Smooth muscle cell (in vitro differentiated cells): ENCODE results near the gene TFF2. TPM values are rescaled to one million over a fixed set of nuclear protein-coding genes. Genes with fewer than 3 reads are reported as not detected.

Experiments
- DNase-seq: peaks from one replicate; lab custom pipeline; 2025; ENCODE audit not compliant: unreplicated experiment; lab: John Stamatoyannopoulos, UW
- H2AFZ ChIP-seq: fragments of 200-600 bp; sonication (generic); 2 replicates; pipeline ENCODE4 v1.6.0; 2016; ENCODE audit warnings: antibody characterized with exemption, low read depth, mild to moderate bottlenecking
- H3F3A ChIP-seq: fragments of 200-600 bp; sonication (generic); 2 replicates; pipeline ENCODE4 v1.6.0; 2017; ENCODE audit warnings: antibody characterized with exemption, low read depth
- H3K27ac ChIP-seq: fragments of 200-600 bp; sonication (generic); 2 replicates; pipeline ENCODE4 v1.5.1; 2016; ENCODE audit warnings: low read depth, mild to moderate bottlenecking
- H3K27me3 ChIP-seq: fragments of 200-600 bp; sonication (generic); 2 replicates; pipeline ENCODE4 v1.6.1; 2016; ENCODE audit warnings: low read depth, mild to moderate bottlenecking
- H3K36me3 ChIP-seq: fragments of 200-600 bp; sonication (generic); 2 replicates; pipeline ENCODE4 v1.5.1; 2016; ENCODE audit warnings: low read depth
- H3K4me1 ChIP-seq: fragments of 200-600 bp; sonication (generic); 2 replicates; pipeline ENCODE4 v1.5.1; 2016; ENCODE audit warnings: low read depth
- H3K4me2 ChIP-seq: fragments of 200-600 bp; sonication (generic); 2 replicates; pipeline ENCODE4 v1.6.0; 2016; ENCODE audit warnings: mild to moderate bottlenecking
- H3K4me3 ChIP-seq: fragments of 200-600 bp; sonication (generic); 2 replicates; pipeline ENCODE4 v1.5.1; 2016; ENCODE audit warnings: mild to moderate bottlenecking
- H3K79me2 ChIP-seq: fragments of 200-600 bp; sonication (generic); 2 replicates; pipeline ENCODE4 v1.6.0; 2016; ENCODE audit warnings: low read depth, mild to moderate bottlenecking
- H3K9ac ChIP-seq: fragments of 200-600 bp; sonication (generic); 2 replicates; pipeline ENCODE4 v1.6.0; 2016; ENCODE audit warnings: low read depth
- H3K9me3 ChIP-seq: fragments of 200-600 bp; sonication (generic); replicated peaks from 2 replicates; pipeline ENCODE4 v1.5.1; 2016; ENCODE audit warnings: low read depth
- H4K20me1 ChIP-seq: fragments of 200-600 bp; sonication (generic); 2 replicates; pipeline ENCODE4 v1.6.0; 2016; ENCODE audit warnings: low read depth
- CTCF ChIP-seq: fragments of 200-600 bp; sonication (generic); IDR thresholded peaks from 2 replicates; pipeline ENCODE4 v1.5.1; 2017; ENCODE audit warnings: borderline replicate concordance, mild to moderate bottlenecking, antibody characterized with exemption; ENCODE audit not compliant: insufficient read depth, poor library complexity, severe bottlenecking
- WGBS: methylation state at CpG from one replicate; pipeline ENCODE4 v1.1.7; 2016; ENCODE audit warnings: low lambda C conversion rate; 5-methylcytosine and 5-hydroxymethylcytosine counted together
- polyA plus RNA-seq: library from polyadenylated mRNA; unstranded; fragments of >200 nt; fragmentation: Nextera tagmentation; extraction: Ambion mirVana; gene quantifications from 2 replicates; pipeline ENCODE4 v1.2.1, GENCODE V29; 2016
- total RNA-seq: library from RNA; depleted of rRNA; stranded (reverse); fragments of >200 nt; gene quantifications from 2 replicates; pipeline ENCODE4 v1.2.3, GENCODE V29; 2014

The TFF2 gene
- total and polyA plus RNA-seq, 2 experiments from 2014 or later, result not detected

GRCh38 chr21:42298237-42298636, 52.6 kb downstream of the TFF2 start:
- Histone ChIP-seq H3K27me3 (peaks cover 8% of the 10 kb centered on the region), H3K4me3 (no peak overlapping the region)
- WGBS, result 45% methylated on average over 6 of the region's 6 CpGs

GRCh38 chr21:42297377-42297776, 53.4 kb downstream of the TFF2 start:
- no peak overlapping the region for H3K27ac ChIP-seq
- no peak overlapping the region for H2AFZ ChIP-seq
- no peaks in the 10 kb centered on the region for H3K36me3 ChIP-seq
- H3K27me3 ChIP-seq, result peaks cover 8% of the 10 kb centered on the region
- no peak overlapping the region for H3K4me3 ChIP-seq
- H3K4me2 ChIP-seq, result no peak overlapping the region
- no peaks in the 10 kb centered on the region for H3K79me2 ChIP-seq
- no peak for DNase-seq
- WGBS, result 82% methylated on average over 9 of the region's 9 CpGs
- no peak for TF ChIP-seq CTCF
- H3F3A ChIP-seq, result no peaks in the 10 kb centered on the region
- H3K9ac ChIP-seq, result no peak overlapping the region
- H4K20me1 ChIP-seq, result no peaks in the 10 kb centered on the region
- H3K4me1 ChIP-seq, result no peaks in the 10 kb centered on the region
- H3K9me3 ChIP-seq, result no peaks in the 10 kb centered on the region

More at GRCh38 chr21:42298237-42298636, 52.6 kb downstream of the TFF2 start:
- no peak for DNase-seq
- H3K4me2 ChIP-seq, result no peak overlapping the region
- no peaks in the 10 kb centered on the region for H3F3A ChIP-seq
- no peaks in the 10 kb centered on the region for H3K36me3 ChIP-seq
- H2AFZ ChIP-seq, result no peak overlapping the region
- no peak for TF ChIP-seq CTCF
- no peak overlapping the region for H3K9ac ChIP-seq
- H3K9me3 ChIP-seq, result no peaks in the 10 kb centered on the region
- H3K79me2 ChIP-seq, result no peaks in the 10 kb centered on the region
- H3K27ac ChIP-seq, result no peak overlapping the region
- no peaks in the 10 kb centered on the region for H3K4me1 ChIP-seq
- no peaks in the 10 kb centered on the region for H4K20me1 ChIP-seq

- no peaks in the 10 kb centered on the region for H3K36me3 ChIP-seq
- no peak overlapping the region for H3K9ac ChIP-seq
- no peaks in the 10 kb centered on the region for H3F3A ChIP-seq
- H3K9me3 ChIP-seq, result no peaks in the 10 kb centered on the region
- no peaks in the 10 kb centered on the region for H3K79me2 ChIP-seq
- H3K4me1 ChIP-seq, result no peaks in the 10 kb centered on the region
- no peak for DNase-seq
- no peak overlapping the region for H3K4me2 ChIP-seq
- H3K27me3 ChIP-seq, result peaks cover 8% of the 10 kb centered on the region
- no peak for TF ChIP-seq CTCF
- no peaks in the 10 kb centered on the region for H4K20me1 ChIP-seq
- H3K4me3 ChIP-seq, result no peak overlapping the region
- H2AFZ ChIP-seq, result no peak overlapping the region
- 90% methylated on average over 7 of the region's 7 CpGs for WGBS
- H3K27ac ChIP-seq, result no peak overlapping the region
Observed at GRCh38 chr21:42296501-42296900, 54.3 kb downstream of the TFF2 start.

Other genes starting within 250 kb of the TFF2 start
- 1.7 and 2.9 TPM in 2 replicates for gene ABCG1, start 131.9 kb downstream of the TFF2 start, total RNA-seq
- 0.55 and 1.1 TPM in 2 replicates for gene ABCG1, start 131.9 kb downstream of the TFF2 start, polyA plus RNA-seq
- gene TFF3, start 35.6 kb downstream of the TFF2 start, total RNA-seq, result not detected in 2 replicates
- gene TFF3, start 35.6 kb downstream of the TFF2 start, polyA plus RNA-seq, result 0.31 and 0.51 TPM in 2 replicates
- 3.3 and 7.9 TPM in 2 replicates for gene TFF1, start 15.5 kb upstream of the TFF2 start, total RNA-seq
- 8.1 and 8.6 TPM in 2 replicates for gene TFF1, start 15.5 kb upstream of the TFF2 start, polyA plus RNA-seq
- 0.09 TPM in 1 of 2 replicates, not detected in the other for gene TMPRSS3, start 45.1 kb upstream of the TFF2 start, total RNA-seq
- gene TMPRSS3, start 45.1 kb upstream of the TFF2 start, polyA plus RNA-seq, result not detected in 2 replicates
- not detected in 2 replicates for gene UBASH3A, start 52.9 kb upstream of the TFF2 start, total RNA-seq
- 0.22 TPM in 1 of 2 replicates, not detected in the other for gene UBASH3A, start 52.9 kb upstream of the TFF2 start, polyA plus RNA-seq
- gene RSPH1, start 145.2 kb upstream of the TFF2 start, total RNA-seq, result 0.13 TPM in 1 of 2 replicates, not detected in the other
- gene RSPH1, start 145.2 kb upstream of the TFF2 start, polyA plus RNA-seq, result 0.16 TPM in 1 of 2 replicates, not detected in the other
- 18.0 and 19.4 TPM in 2 replicates for gene SLC37A1, start 162.9 kb upstream of the TFF2 start, total RNA-seq
- gene SLC37A1, start 162.9 kb upstream of the TFF2 start, polyA plus RNA-seq, result 14.6 and 15.0 TPM in 2 replicates